ENCODE data around the gene KAT8.
"Not testable (repeated sequence)": the region's sequence is repeated elsewhere in the genome, so short reads cannot be mapped to it uniquely, and the experiment has no call there.

Gene KAT8

DNA sequence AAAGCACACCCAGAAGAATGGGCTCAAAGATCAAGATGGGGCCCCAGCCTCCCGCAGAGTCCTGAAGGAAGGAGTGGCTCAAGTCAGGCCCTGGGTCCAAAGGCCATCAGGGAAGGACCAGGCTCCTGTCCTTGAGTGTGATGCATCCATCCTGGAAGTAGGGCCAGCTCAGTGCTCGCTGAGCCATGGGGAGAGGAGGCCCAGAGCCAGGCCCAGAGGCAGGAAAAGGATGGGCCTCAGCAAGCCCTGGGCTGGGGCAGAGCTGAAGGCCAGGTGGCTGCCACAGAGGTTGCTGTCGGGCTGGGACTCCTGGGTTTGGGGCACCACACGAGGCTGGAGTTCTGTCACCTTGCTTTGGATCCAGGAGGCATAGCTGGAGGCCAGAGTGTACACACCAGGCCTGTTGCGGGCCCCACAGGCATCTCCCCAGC lies 14.4 kb downstream of the KAT8 start:
- no peak for DNase-seq (ENCODE audit: low read depth in 3 of 3)

DNA sequence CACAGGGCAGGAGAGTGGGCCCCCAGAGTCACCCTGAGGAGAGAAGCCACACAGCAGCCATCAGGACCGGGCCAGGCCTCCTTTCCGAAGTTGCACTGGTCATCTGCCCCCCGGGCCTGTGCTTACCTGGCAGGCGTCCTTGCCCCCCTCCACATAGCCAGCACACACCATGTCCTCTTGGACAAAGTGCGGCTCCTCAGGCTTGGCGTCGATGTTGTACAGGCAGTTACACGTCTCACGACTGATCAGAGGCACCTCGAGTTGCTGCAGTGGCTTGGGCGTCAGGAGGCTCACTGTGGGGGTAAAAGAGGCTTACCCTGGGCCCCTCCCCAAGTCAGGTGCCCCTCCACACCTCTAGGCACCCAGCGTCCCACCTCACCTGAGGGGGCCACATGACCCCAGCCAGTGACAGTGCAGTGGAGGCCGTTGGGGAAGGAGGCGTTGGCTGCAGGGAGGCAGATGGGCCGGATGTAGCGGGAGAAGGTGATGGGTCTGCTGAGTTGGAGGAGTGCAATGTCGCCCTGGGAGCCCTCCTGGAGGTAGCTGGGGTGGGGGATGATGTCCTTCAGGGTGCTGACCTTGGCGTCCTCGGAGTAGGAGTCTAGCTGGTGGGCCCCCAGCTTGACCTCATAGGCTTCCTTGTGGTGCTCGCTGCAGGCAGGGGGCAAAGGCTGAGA lies 15.0 kb downstream of the KAT8 start:
- DNase-seq (ENCODE audit: low read depth in 3 of 3), result no peak

DNA sequence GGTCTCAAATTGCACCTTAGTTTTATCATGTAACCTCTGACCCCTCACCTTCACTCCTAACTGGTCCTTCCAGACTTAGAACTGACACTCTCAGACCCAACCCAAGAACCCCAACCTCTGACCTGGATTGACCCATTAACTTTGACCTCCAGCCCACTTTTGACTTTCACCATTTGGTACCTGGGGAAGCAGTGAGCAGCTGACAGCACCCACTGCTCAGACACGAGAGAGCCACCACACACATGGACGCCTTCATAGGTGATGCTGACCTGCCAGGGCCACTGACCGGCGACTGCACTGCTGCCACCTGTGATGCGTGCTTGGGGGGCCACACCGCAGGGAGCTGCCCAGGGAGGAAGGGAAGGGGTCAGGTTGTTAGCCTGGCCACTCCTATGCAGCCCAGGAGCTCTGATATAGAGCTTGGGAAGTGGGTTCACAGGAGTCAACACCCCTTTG lies 15.6 kb downstream of the KAT8 start:
- DNase-seq (ENCODE audit: low read depth in 3 of 3), result no peak

DNA sequence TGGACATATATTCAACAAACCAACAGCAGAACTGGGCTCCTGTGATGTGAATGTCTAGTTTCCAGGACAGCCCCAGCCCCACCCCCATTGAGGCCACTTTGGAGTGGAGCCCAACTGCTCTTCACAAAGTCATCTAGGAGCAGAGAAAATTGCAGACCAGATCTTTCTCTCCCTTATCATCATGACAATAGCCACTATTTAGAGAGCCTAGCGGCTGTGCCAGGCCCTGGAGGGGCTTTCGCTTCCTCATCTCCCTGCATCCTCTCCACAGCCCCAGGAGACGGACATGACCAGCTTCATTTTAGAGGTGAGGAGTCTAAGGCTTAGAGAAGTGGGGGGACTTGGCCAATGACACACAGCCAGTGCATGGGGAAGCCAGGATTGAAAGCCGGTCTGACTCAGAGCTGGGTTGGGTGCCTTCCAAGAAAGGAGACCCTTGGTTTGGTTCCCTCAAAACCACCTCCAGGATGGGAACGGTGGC lies 16.7 kb downstream of the KAT8 start:
- no peak for DNase-seq (ENCODE audit: low read depth in 3 of 3)

DNA sequence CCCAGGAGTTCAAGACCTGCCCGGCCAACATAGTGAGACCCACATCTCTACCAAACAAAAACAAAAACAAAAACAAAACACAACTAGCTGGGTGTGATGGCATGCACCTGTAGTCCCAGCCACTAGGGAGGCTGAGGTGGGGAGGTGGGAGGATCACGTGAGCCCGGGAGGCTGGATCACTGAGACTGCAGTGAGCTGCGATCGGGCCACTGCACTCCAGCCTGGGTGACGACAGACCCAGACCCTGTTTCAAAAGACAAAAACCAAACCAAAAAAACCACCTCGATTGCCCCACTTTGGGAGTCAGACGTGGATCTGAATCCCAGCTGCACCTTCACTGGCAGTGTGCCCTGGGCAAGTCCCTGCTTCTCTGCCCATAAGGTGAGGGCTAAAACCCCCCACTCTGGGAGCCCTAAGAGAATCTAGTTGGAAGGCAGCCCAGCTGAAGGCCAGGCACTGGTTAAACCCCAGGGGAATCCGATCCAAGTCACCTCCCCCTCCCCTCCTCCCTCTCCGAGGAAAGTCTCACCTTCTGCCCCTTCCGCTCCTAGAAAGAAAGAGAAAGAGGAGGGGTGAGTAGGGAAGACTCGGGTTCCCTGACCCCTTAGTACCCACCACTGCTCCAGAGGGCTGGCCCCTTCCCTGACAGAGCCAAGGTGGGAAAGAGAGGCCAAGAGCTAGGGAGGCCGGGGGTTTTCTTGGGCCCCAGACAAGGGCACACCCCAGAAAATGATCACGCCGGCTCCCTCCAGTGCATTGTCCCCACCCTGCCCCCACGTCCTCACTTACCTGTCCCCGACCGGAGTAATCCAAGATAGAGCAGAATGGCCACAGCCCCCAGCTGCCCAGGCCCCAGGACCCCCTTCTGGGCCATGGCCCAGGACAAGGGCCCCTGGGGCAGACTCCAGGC lies 17.4 kb downstream of the KAT8 start:
- DNase-seq (ENCODE audit: low read depth in 3 of 3), result no peak

DNA sequence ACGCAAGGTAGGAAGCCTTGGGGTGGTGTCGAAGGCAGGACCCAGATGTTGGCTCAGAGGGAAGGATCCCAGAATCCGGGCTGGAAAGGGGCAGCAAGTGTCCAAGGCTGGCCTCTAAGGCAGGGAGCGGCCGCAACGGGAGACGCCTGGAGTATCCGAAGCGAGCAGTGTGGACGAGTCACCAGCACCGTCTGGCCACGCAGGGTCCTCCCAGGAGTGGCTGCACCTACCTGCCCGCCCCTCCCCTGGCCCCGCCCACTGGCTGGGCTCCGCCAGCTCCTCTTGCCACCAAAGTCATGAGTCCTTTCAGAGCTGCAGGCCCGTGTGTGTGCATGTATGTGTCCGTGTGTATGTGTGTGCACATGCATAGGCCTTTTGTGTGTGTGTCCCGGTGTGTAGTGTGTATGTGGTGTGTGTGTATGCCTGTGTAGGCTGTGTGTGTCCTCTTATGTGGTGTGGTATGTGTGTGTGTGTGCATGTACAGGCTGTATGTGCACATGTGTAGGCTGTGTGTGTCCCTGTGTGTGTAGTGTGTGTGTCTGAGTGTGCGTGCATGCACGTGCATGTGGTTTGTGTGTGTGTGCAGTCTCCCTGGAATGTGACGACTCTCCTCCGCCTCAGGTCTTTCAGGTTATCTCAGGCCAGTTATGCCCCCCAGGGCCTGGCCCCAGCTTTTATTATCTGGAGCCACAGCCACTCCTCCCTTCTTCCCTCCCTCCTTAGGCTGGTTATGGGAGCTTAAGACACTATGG lies 18.2 kb downstream of the KAT8 start, which contains the start of gene PRSS8:
TSS of gene PRSS8 (minus strand) at position 193 of the 752 bp plus-strand sequence. CDS start 229 bp downstream, outside the sequence.
- DNase-seq (ENCODE audit: low read depth in 3 of 3), result no peak

DNA sequence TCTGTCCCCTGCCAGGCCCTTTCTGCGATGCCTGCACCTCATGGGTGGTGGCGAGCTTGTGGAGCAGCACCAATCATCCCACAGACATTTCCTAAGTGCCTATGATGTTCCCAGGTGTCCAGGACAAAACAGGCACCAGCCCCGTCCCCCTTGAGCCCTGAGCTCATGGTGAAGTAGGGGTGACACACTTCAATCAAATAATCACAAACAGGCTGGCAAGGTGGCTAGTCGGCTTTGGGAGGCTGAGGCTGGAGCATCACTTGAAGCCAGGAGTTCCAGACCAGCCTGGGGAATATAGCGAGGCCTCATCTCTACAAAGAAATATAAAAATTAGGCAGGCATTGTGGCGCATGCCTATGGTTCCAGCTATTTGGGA lies 18.8 kb downstream of the KAT8 start:
- no peak for DNase-seq (ENCODE audit: low read depth in 3 of 3)

DNA sequence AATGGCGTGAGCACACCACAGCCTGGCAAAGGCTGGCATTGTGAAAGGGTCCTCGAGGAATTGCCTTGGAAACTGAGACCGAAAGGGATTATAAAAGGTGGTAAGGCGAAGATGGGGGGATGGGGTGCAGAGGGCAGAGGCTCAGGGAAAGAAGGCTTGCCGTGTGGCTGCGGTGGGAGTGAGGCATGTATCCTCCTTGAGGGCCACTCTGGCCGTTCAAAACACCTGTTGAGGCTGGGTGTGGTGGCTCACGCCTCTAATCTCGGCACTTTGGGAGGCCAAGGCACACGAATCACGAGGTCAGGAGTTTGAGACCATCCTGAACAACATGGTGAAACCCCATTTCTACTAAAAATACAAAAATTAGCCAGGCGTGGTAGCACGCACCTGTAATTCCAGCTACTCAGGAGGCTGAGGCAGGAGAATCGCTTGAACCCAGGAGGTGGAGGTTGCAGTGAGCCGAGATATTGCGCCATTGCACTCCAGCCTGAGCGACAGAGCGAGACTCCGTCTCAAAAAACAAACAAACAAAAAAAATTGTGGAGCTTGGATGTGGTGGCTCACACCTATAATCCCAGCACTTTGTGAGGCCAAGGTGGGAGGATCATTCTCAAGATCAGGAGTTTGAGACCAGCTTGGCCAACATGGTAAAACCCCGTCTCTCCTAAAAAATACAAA lies 19.5 kb downstream of the KAT8 start:
- not testable (repeated sequence) for DNase-seq (ENCODE audit: low read depth in 3 of 3)

DNA sequence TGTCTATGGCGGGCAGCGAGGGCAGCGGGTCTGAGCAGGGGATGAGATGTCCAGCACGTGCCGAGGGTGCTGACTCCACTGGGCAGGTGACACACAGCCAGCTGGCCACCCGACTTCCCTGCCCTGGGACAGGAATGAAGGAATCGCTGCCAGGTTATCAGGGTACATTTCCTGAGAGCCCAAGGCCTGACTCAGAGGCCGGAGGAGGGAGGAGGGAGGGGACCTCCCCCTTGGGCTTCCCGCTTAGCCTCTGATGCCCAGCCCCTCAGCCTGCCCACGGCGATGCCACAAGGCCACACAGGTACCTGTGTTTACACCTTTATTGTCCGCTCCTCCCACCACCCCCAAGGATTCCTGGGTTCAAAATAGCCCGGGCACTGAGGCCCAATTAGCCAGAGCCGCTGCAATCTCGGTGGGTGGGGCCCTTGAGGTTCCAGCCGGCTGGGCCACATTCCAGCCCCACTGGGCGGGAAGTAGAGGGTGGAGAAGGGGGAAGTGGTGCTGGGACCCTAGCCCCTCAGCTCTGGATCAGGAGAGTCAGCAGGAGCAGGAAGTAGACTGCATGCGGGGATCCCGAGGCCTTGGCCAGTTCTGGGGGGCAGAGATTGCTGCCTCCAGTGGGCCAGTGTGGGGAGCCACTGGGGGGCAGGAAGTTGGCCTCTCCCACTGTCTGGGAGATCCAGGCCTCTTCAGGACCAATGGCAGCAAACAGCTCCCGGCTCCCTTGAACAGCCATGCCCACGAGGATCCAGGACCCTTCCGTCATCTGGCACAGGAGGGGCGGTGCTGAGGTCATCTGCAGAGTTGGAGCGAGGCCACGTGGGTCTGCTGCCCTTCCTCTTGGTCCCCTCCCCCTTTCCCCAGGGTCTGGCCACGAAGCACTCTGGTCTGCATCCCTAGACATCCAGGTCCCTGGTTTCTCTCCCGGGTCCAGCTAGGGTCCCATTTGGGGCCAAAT lies 21.4 kb downstream of the KAT8 start:
- DNase-seq (ENCODE audit: low read depth in 3 of 3), result no peak

DNA sequence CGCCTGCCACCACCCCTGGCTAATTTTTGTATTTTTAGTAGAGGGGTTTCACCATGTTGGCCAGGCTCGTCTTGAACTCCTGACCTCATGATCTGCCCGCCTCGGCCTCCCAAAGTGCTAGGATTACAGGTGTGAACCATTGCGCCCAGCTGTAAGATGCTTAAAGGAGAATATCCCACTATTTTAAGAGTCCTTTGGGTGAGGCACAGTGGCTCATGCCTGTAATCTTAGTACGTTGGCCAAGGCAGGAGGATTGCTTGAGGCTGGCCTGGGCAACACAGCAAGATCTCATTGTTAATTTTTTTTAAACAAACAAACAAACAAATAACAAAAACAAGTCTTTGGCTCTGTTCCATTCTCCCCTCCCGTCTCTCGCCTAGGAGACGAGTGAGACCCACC lies 23.6 kb downstream of the KAT8 start:
- DNase-seq (ENCODE audit: low read depth in 3 of 3), result not testable (repeated sequence)

DNA sequence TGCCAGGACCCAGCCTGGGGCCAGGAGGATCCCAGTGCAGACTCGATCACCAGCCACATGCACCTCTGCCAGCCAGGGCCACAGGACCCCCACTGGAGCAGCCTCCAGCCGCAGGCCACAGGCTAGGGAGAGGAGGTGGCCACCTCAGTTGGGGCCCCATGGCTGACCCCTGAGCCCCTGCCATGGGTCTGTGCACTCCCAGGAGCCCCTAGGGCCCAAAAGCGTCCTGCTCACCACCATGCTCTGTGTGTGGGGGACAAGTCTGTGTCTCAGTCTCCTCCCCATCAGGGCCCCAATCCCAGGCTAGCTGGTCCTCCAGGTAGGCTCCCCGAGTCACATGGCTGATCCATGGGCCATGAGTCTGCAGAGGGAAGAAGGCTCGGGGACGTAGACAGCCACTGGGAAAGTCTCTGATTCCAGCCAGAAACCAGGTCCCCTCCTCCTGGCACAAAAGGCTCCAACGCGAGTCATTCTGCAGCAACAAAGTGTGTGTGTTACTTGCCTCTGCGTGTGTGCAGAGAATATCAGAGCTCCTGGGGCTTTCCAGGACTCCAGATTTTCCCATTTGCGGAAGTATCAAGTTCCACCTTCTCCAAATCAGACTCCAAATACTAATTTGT lies 24.1 kb downstream of the KAT8 start:
- no peak for DNase-seq (ENCODE audit: low read depth in 3 of 3)

DNA sequence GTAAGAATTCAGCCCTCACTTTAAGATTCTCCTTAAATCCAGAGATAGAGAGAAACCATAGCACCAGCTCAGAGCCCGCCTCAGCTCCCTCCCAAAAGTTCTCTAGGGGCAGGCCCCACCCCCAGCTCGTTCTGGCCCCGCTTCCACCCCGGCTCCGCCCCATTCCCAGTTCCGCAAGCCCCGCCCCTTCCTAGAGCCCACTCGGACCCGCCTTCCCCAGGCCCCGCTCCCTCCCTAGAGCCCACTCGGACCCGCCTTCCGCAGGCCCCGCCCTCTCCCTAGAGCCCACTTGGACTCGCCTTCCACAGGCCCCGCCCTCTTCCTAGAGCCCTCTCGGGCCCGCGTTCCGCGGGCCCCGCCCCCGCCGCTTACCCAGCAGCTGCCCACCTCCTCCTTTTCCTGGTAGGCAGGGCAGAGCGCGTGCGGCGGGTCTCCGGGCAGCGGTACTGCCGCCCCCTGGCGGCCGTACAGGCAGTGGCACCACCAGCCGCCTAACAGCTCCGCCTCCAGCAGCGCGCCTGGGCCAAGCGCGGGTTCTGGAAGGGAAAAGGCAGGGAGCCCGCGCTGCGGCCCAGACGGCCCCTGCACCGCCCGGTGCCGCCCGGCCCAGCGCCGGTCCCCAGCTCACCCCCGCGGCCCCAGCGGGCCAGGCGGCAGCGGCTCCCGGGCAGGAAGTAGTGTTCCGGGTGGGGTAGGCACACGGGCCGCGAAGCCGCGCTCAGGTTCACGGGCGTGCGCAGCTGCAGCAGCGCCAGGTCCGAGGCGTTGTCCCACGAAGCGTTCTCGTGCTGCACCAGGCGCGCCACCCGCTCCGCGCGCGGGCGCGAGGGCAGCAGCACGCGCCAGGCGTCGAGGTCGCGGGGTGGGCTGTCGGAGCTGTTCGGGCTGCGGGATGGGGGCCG lies 24.9 kb downstream of the KAT8 start:
- peak; percentile 95 to 98 (median 97) for DNase-seq (ENCODE audit: low read depth in 3 of 3)

DNA sequence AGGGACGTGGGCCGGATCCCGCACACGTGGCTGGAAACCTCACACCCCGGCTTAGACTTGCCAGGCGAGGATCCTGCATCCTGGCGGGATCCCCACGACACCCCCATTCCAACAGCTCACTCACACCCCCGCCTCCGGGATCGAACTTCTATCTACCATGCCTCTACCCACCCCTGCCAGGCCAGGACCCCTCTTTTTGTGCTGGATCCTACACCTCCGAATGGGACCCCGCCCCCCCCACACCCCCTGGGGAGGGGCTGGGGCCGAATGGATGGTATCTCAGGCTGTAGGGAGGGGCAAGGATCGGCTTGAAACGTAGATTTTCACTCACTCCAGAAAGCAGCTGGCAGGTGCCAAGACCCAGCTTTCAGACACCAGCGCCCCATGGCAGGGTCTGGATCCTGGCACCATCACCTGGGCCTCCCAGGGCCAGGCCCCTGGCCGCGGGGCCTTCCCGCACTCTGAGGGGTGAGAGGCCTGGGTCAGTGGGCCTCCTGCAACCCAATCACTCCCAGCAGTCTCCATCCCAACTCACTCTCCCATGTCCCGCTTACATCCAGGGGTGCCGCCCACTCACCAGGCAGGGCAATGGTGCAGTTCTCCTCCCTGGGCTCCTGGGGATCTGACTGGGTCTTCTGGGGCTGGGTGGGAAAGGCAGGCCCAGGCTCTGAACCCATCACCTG lies 25.7 kb downstream of the KAT8 start:
- no peak for DNase-seq (ENCODE audit: low read depth in 3 of 3)

DNA sequence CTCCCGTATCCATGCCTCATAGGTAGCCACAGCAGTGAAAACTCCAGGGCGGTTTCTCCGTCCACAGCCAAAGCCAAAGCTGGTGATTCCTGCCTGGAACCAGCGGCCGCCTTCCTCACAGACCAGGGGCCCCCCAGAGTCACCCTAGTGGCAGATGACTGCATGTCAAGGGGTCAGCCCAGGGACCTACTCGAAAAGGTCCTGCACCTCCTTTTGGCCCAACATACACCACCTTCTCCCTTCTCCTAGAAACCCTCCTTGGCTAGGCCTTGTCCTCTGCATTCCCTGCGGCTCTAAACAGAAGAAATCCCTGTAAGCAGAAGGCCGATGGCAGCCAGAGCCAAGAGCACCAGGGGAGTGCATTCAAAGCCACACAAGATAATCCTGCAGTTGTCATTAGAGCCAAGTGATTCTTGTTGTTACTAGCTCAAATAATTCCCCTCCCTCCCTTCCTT lies 26.3 kb downstream of the KAT8 start:
- no peak for DNase-seq (ENCODE audit: low read depth in 3 of 3)

DNA sequence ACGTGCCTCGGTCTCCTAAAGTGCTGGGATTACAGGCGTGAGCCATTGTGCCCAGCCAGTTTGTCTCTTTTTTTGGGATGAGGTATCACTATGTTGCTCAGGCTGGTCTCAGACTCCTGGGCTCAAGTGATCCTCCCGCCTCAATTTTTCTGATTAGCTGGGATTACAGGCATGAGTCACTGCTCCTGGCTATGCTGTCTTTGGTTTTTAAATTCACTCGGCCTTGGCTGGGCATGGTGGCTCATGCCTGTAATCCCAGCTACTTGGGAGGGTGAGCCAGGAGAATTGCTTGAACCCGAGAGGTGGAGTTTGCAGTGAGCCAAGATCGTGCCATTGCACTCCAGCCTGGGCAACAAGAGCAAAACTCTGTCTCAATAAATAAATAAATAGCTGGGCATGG lies 27.0 kb downstream of the KAT8 start:
- not testable (repeated sequence) for DNase-seq (ENCODE audit: low read depth in 3 of 3)

DNA sequence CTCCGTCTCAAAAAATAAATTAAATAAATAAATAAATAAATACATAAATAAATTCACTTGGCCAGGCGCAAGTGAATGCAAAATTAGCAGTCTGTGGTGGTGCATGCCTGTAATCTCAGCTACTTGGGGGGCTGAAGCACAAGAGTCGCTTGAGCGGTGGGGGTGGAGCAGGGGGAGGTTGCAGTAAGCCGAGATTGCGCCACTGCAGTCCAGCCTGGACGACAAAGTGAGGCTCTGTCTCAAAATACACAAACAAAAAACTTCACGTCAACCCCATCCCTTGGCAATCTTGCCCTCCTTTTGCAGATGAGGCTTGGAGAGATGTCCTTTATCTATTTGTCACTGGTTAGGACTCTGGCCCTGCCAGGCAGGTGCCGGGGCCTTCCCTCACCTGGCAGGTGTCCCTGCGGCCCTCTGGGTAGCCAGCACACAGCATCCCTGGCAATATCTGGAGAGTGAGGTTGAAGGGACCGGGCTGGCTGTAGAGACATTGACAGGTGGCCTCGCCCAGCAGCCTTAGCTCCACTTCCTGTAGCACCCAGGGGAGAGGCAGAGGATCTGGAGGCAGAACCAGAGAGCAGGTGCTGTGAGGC lies 28.0 kb downstream of the KAT8 start:
- DNase-seq (ENCODE audit: low read depth in 3 of 3), result no peak

DNA sequence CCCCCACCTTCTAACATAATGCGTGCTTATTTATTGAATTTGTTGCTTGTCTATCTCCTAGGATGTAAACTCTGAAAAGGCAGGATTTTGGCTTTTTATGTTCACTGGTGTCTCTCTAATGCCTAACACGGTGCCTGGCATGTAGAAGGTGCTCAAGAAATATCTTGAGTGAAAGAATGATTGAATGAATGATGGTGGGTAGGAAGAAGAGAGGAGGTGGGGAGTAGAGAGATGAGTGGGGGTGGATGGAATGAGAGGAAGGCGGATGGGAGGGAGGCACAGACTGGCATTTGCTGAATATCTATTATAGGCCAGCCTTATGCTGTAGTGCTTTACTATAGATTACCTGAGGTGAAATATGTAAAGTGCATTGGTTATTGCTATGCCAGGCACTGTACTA lies 30.1 kb downstream of the KAT8 start:
- no peak for DNase-seq (ENCODE audit: low read depth in 3 of 3)

DNA sequence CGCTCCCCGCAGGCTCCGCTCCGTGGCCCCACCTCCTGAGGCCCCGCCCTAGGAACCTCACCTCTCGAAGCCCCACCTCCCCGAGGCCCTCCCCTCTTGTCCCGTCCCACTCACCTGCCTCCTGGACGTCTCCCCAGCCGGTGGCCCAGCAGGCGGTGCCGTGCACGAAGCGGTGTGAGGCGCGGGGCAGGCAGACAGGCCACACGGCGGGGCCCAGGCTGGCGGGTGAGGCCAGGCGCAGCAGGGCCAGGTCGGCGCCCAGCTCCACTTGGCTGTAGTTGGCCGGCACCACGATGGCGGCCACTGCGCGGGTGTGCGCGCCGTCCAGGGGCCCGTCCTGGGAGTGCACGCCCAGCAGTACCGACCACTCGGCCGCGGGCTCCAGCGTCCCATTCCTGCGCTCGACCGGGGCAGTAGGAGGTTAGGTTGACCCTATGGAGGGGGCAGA lies 30.8 kb downstream of the KAT8 start:
- DNase-seq (ENCODE audit: low read depth in 3 of 3), result no peak
